ENCODE measurements around the gene LARP6. TPM values are rescaled to one million over a fixed set of nuclear protein-coding genes. Genes with fewer than 3 reads are reported as not detected.
A peak's percentile ranks its signal among the peaks of the same experiment; 100 is the strongest.
"Not testable (repeated sequence)": the region's sequence is repeated elsewhere in the genome, so short reads cannot be mapped to it uniquely, and the experiment has no call there.

The LARP6 gene
- total RNA-seq, 4 donors from 2014 or later = 10.0 to 20.6 (median 13.9) TPM

DNA sequence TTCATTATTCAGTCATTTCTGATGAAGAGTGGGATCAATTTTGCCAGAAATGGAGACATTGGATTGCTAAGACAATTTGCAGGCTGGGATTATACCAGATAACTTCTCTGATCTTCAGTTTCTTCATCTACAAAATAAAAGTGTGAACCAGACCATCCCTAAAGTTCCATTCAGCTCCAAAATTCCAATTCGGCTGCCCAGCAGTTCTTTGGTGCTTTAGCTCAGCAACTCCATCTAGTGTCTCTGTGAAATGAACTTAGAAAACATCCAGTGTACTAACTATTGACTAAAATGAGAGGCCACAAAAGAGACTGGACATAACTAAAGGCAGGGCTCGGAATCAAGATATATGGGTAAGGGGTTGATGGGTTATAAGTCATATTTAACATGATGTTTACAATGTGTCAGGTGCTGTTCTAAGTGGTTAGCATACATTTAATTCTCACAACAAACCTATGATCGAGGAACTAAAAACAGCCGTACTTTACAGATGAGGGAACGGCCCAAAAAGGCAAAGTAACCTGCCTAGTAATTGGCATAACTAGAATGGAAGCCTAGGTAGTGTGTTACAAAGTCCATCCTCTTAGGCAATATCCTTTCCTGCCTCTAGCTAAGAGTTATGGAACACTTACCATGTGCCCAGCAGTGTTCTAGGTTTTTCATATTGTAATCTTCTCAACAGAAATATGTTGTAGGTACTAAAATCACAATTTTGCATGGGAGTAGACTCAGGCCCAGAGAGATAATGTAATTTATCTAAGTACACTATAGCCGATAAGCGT is 21.2 kb upstream of the LARP6 start:
- Histone ChIP-seq H3K27ac (no peak overlapping the region), H3K4me1 (peaks cover 0 to 5% of the 10 kb centered on the region in 2 donors), H3K9me3 (no peaks in the 10 kb centered on the region), H3K4me3 (no peak overlapping the region), H3K27me3 (no peaks in the 10 kb centered on the region), H3K36me3 (no peaks in the 10 kb centered on the region)
- in situ Hi-C loops (cut with MboI; ENCODE audit: low sequenced_read_pairs in 4 of 4) = loop anchor here in 1 of 4 donors (10.0 kb wide), 1 partner anchor 50 kb away; no protein-coding TSS in a partner anchor
- intact Hi-C loops (cut with DNase I; ENCODE audit: low total_unique reads) = loop anchor here (1.0 kb wide), 1 partner anchor 50 kb away; no protein-coding TSS in a partner anchor
- no peak for TF ChIP-seq POLR2A (IDR thresholded peaks at IDR 0.05)
- TF ChIP-seq, protein P1, sequence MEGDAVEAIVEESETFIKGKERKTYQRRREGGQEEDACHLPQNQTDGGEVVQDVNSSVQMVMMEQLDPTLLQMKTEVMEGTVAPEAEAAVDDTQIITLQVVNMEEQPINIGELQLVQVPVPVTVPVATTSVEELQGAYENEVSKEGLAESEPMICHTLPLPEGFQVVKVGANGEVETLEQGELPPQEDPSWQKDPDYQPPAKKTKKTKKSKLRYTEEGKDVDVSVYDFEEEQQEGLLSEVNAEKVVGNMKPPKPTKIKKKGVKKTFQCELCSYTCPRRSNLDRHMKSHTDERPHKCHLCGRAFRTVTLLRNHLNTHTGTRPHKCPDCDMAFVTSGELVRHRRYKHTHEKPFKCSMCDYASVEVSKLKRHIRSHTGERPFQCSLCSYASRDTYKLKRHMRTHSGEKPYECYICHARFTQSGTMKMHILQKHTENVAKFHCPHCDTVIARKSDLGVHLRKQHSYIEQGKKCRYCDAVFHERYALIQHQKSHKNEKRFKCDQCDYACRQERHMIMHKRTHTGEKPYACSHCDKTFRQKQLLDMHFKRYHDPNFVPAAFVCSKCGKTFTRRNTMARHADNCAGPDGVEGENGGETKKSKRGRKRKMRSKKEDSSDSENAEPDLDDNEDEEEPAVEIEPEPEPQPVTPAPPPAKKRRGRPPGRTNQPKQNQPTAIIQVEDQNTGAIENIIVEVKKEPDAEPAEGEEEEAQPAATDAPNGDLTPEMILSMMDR (IDR thresholded peaks at IDR 0.05 in 4 of 5, conservative IDR thresholded peaks at IDR 0.05 in 1 of 5) = peak in 3 of 5 experiments; percentile 9 to 49 (median 44)
- ATAC-seq = no peak
- DNase-seq = no peak

DNA sequence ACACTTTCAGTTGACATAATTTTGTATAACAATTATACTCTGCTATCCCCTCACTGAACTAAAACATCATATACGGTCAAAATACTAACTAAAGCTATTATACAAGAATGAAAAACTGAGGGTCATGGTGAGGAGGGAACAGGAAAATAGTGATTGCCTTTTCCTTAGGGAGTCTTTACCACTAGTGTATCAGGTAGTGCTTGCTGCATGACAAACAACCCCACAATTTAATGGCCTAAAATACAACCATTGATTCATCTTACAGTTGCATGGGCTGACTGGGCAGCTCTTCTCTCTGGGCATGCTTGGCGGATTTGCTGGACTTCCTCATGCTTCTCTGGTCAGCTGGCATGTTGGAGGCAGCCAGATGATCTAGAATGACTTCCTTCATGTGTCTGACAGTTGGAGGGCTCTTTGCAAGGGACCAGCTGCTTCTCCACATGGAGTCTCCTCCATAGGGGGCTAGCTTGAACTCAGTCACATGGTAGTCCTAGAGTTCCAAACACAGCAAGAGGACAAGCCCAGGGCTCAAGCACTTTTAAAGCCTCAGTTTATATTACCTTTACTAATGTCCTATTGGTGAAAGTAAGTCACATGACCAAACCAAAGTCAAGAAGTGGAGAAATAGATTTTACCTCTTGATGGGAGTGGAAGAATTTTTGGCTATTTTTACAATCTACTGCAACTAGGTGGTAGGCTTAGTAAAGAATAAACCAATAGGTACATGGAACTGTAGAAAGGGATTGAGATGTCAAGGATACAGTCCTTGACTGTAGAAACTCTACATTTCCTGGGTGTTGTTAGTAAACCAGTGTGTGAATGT is 19.5 kb upstream of the LARP6 start:
- Histone ChIP-seq H3K4me3 (no peak overlapping the region), H3K4me1 (peaks cover 0 to 13% of the 10 kb centered on the region in 2 donors), H3K27ac (no peak overlapping the region), H3K9me3 (no peaks in the 10 kb centered on the region), H3K36me3 (no peaks in the 10 kb centered on the region), H3K27me3 (no peaks in the 10 kb centered on the region)
- intact Hi-C loops (cut with DNase I; ENCODE audit: low total_unique reads) = no loop called here
- ATAC-seq = no peak
- TF ChIP-seq POLR2A (IDR thresholded peaks at IDR 0.05) = no peak
- TF ChIP-seq, protein P1 (IDR thresholded peaks at IDR 0.05 in 4 of 5, conservative IDR thresholded peaks at IDR 0.05 in 1 of 5) = no peak
- in situ Hi-C loops (cut with MboI; ENCODE audit: low sequenced_read_pairs in 4 of 4) = loop anchor here in 3 of 4 donors (5.0 to 10.0 kb wide), 2 partner anchors 46 to 49 kb away; no protein-coding TSS in a partner anchor
- DNase-seq = no peak

DNA sequence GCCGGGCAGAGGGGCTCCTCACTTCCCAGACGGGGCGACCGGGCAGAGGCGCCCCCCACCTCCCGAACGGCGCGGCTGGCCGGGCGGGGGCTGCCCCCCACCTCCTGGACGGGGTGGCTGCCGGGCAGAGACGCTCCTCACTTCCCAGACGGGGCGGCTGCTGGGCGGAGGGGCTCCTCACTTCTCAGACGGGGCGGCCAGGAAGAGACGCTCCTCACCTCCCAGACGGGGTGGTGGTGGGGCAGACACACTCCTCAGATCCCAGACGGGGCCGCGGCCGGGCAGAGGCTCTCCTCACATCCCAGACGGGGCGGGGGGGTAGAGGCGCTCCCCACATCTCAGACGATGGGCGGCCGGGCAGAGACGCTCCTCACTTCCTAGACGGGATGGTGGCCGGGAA is 17.5 kb upstream of the LARP6 start:
- in situ Hi-C loops (cut with MboI; ENCODE audit: low sequenced_read_pairs in 4 of 4) = loop anchor here in 3 of 4 donors (5.0 to 10.0 kb wide), 2 partner anchors 44 to 47 kb away; no protein-coding TSS in a partner anchor
- H3K27ac ChIP-seq; H3K27me3 ChIP-seq; intact Hi-C loops (cut with DNase I; ENCODE audit: low total_unique reads); DNase-seq; ATAC-seq; H3K9me3 ChIP-seq; H3K36me3 ChIP-seq; H3K4me3 ChIP-seq: not testable (repeated sequence)
- H3K4me1 ChIP-seq = peaks cover 0 to 24% of the 10 kb centered on the region in 2 donors

DNA sequence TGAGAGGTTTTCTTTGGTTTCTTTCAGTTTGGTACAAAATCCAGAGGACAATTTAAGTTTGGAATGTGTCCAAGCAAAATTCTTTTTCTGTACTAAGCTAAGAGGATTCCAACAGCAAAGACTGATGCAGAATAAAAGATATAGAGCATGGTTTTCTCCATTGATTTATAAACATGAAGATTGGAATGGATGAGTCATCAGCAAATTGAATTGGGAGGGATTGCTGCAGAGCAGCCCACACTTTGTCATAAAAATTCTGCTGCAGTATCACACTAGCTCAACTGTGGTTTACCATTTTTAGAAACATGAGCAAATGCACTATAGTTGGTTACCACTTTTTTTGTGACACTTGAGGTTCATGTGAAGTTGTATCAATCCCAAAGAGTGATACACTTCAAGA is 16.1 kb upstream of the LARP6 start:
- TF ChIP-seq, protein P1 (IDR thresholded peaks at IDR 0.05 in 4 of 5, conservative IDR thresholded peaks at IDR 0.05 in 1 of 5) = no peak
- TF ChIP-seq POLR2A (IDR thresholded peaks at IDR 0.05) = no peak
- H3K27ac ChIP-seq = no peak overlapping the region
- peaks cover 0 to 24% of the 10 kb centered on the region in 2 donors for H3K4me1 ChIP-seq
- no peaks in the 10 kb centered on the region for H3K9me3 ChIP-seq
- H3K27me3 ChIP-seq = no peaks in the 10 kb centered on the region
- H3K4me3 ChIP-seq = no peak overlapping the region
- intact Hi-C loops (cut with DNase I; ENCODE audit: low total_unique reads) (no loop called here), in situ Hi-C loops (cut with MboI; ENCODE audit: low sequenced_read_pairs in 4 of 4) (loop anchor here in 3 of 4 donors (5.0 to 10.0 kb wide), 2 partner anchors 43 to 45 kb away; no protein-coding TSS in a partner anchor)
- no peaks in the 10 kb centered on the region for H3K36me3 ChIP-seq
- DNase-seq (no peak), ATAC-seq (no peak)

DNA sequence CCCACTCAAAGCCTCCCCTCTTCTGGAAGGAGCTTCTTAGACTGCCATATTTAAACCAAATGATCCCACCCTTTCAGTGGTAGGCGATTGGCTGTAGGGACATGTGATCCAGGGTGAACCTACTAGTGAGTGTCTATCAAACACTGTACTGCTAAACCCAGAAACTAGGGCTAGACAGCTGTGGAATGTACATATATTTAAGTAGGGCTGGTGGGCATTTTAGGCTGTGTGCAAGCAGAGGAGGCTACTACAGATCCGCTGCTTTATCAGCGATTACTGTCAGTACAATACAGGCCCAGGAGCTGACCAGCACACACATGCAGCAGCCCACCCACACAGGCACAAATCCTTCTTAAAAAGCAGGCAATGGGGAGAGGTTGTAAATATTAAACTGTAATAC is 15.4 kb upstream of the LARP6 start:
- no peak overlapping the region for H3K4me3 ChIP-seq
- TF ChIP-seq POLR2A (IDR thresholded peaks at IDR 0.05) = no peak
- TF ChIP-seq, protein P1 (IDR thresholded peaks at IDR 0.05 in 4 of 5, conservative IDR thresholded peaks at IDR 0.05 in 1 of 5) = no peak
- H3K9me3 ChIP-seq = no peaks in the 10 kb centered on the region
- DNase-seq = no peak
- no peaks in the 10 kb centered on the region for H3K36me3 ChIP-seq
- intact Hi-C loops (cut with DNase I; ENCODE audit: low total_unique reads) (no loop called here), in situ Hi-C loops (cut with MboI; ENCODE audit: low sequenced_read_pairs in 4 of 4) (no loop called here)
- no peak overlapping the region for H3K27ac ChIP-seq
- H3K4me1 ChIP-seq = peaks cover 0 to 24% of the 10 kb centered on the region in 2 donors
- ATAC-seq = no peak
- H3K27me3 ChIP-seq = no peaks in the 10 kb centered on the region

All from gastrocnemius medialis (tissue), 4 donors.